ENCODE data around the gene MAN2A1. TPM values are rescaled to one million over a fixed set of nuclear protein-coding genes. Genes with fewer than 3 reads are reported as not detected.
"Not testable (repeated sequence)": the region's sequence is repeated elsewhere in the genome, so short reads cannot be mapped to it uniquely, and the experiment has no call there.

The MAN2A1 gene
- polyA plus RNA-seq, 1 donor from 2014 or later: 21.5 TPM

DNA sequence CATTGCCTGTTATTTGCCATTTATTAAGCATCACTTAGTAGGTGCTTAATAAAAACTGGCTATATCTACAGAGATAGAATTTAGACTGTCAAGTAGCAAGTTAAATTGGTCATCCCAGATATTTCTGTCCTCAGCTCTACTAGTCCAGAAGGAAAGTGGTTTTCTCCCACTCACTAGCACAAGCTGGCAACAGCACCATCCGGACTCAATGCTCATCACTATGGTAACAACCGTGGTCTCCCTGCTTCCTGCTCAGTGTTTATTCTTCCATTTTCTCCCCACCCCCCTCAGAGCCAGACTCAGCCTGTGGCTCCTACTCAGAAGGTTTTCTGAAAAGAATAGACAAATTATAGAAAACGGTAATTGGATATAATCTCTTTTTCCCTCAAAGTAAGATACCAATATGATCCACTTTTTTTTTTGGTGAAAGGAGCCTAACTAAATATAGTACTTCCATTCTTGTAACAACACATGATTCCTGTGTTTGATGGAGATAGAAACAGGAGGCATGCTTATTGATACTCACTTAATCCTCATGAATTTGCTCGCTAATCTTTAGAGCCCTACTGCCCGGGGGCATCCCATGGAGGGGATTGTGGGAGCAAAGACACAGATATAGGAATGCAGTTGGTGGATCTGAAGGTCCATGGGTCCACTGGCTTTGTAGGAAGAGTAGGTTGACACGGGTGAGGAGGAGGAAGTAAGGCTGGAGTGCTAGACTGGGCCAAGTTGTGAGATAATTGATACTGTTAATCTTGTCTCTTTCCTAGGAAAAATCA lies 191.4 kb downstream of the MAN2A1 start:
- H3K9me3 Mint-ChIP-seq: peaks cover 0 to 3% (median 0%) of the 10 kb centered on the region in 3 donors
- H3K4me3 Mint-ChIP-seq: no peak overlapping the region
- H3K4me1 Mint-ChIP-seq: no peaks in the 10 kb centered on the region
- no peaks in the 10 kb centered on the region for H3K27me3 Mint-ChIP-seq
- no peaks in the 10 kb centered on the region for H3K36me3 Mint-ChIP-seq
- H3K27ac Mint-ChIP-seq: no peak overlapping the region

DNA sequence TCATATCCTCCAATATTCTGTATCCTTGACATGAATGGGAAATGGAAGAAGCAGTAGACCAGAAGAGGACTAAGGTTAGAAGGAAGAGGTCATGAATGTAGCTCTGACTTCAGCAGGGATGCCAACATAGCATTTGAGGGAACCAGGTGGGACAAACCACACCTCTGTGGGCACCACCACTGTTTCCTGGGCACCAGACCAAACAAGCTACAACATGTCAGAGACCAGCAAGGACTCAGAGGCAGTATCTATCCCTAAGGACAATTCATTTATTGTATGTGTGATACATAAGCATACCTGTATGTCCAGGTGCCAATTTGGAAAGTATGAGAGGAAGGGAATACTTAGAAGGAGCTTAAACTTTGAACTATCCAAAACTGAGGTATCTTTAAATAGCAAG lies 192.8 kb downstream of the MAN2A1 start:
- Mint-ChIP-seq H3K27ac (no peak overlapping the region), H3K4me3 (no peak overlapping the region), H3K27me3 (no peaks in the 10 kb centered on the region), H3K9me3 (peaks cover 0 to 3% (median 0%) of the 10 kb centered on the region in 3 donors), H3K36me3 (no peaks in the 10 kb centered on the region), H3K4me1 (no peaks in the 10 kb centered on the region)

DNA sequence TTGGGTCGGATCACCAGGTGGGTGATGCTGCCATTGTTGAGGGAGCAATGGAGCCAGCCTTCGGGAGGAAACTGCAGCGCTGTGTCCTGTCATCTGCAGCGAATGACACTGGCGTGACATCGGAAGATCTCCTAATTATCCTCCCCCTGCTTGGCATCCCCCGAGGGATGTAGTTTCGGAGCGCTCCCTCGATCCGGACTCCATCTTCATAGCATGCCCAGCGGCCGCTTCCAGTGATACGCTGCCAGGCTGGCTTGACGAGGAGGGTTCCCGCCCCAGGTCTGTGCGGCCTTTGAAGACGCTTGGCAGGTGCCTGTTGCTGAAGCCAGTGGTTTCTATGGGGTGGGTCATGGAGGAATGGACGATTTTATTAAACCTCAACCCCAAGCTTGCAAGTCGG lies 194.9 kb downstream of the MAN2A1 start:
- Mint-ChIP-seq H3K9me3 (peaks cover 0 to 3% (median 0%) of the 10 kb centered on the region in 3 donors), H3K27me3 (no peaks in the 10 kb centered on the region), H3K27ac (no peak overlapping the region), H3K4me3 (no peak overlapping the region), H3K36me3 (no peaks in the 10 kb centered on the region), H3K4me1 (no peaks in the 10 kb centered on the region)

DNA sequence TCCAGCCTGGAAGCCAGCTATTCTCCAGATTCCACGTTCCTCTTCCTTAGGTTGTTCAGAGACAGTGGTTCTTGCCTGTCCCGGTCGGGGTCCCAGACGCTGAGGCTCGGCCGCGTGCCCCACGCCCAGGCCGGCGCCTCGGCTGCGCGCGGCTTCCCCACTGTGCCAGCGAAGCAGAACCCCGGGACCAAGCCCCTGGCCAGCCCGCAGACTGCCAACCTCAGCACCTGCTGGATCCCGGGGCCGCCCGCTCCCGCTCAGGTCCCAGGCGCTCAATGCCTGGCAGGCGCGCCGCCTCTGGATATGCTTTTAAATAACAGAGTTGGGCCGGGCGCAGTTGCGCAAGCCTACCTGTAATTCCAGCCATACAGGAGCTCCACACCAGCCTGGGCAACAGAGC lies 195.5 kb downstream of the MAN2A1 start:
- Mint-ChIP-seq H3K36me3 (no peaks in the 10 kb centered on the region), H3K27ac (no peak overlapping the region), H3K27me3 (no peaks in the 10 kb centered on the region), H3K4me1 (no peaks in the 10 kb centered on the region), H3K9me3 (peaks cover 0 to 3% (median 0%) of the 10 kb centered on the region in 3 donors), H3K4me3 (no peak overlapping the region)

DNA sequence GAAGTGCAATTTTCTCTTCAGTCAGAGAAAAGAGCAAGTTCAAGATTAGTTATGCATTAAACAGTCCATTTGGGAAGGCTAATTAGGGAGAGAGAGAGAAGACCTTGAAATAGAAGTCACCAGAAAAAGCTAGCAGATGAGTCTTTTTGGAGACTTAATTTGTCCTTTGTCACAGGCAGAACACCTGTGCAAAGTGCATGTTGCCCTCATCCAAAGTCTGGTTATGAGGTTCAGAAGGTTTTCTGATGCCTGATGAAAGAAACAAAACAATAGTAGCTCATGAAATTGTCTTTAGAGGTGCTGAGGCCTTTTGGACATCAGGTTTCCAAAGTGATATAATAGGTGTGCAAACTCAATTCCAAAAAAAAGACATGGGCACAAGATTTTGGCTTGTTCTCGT lies 199.3 kb downstream of the MAN2A1 start:
- H3K27ac Mint-ChIP-seq: no peak overlapping the region
- no peaks in the 10 kb centered on the region for H3K36me3 Mint-ChIP-seq
- no peak overlapping the region for H3K4me3 Mint-ChIP-seq
- peaks cover 0 to 5% (median 2%) of the 10 kb centered on the region in 3 donors for H3K9me3 Mint-ChIP-seq
- no peaks in the 10 kb centered on the region for H3K27me3 Mint-ChIP-seq
- no peaks in the 10 kb centered on the region for H3K4me1 Mint-ChIP-seq

DNA sequence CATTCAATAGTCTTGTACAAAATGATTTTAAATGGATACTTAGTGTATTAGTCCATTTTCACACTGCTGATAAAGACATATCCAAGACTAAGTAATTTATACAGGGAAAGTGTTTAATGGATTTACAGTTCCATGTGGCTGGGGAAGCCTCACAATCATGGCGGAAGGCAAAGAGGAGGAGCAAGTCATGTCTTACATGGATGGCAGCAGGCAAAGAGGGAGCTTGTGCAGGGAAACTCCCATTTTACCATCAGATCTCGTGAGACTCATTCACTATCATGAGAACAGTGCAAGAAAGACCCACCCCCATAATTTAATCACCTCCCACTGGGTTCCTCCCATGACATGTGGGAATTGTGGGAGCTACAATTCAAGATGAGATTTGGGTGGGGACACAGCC lies 203.5 kb downstream of the MAN2A1 start:
- not testable (repeated sequence) for H3K27me3 Mint-ChIP-seq, H3K9me3 Mint-ChIP-seq, H3K36me3 Mint-ChIP-seq, H3K27ac Mint-ChIP-seq, H3K4me1 Mint-ChIP-seq
- H3K4me3 Mint-ChIP-seq: peak overlapping the region in 1 of 4 donors; percentile 41

DNA sequence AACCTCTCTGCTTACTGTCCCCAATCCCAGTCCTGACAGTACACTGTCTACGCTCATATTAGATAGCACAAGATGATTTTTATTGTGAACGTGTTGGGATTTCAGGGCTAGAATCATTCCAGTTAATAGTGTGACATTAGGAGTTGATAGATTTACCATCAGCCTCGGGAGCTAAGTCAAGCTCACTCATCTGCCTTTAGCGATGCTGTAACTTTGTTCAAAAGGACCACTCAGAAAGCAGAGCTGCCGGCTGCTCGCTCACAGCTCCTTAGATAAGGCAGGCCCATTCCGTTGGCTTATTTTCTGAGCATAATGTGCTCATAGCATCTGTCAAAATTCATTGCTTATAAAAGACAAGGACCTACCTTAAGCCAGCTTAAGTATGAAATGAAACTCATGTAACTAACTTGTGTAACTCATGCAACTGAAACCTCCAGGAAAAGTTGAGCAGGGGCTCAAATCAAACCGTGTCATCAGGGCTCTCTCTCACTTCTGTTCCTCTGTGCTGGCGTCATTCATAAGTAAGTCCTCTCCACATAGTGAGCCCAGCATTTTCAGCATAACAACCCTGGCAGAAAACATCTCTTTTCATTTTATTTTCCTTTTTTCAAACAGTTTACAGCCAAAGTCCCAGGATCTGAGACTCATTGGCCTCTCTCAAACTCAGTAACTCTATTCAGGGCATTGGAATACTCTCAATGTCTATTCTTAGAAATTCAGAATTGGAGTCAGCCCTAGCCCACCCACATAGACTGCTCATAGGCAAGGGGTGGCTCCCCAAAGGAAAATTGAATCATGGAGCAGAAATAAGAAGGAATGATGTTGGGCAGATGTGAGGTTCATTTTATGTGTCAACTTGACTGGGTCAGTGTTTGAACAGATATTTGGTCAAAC lies 208.8 kb downstream of the MAN2A1 start:
- Mint-ChIP-seq H3K4me1 (no peaks in the 10 kb centered on the region), H3K36me3 (no peaks in the 10 kb centered on the region), H3K9me3 (no peaks in the 10 kb centered on the region), H3K27me3 (peaks cover 8% of the 10 kb centered on the region), H3K27ac (no peak overlapping the region), H3K4me3 (no peak overlapping the region)

DNA sequence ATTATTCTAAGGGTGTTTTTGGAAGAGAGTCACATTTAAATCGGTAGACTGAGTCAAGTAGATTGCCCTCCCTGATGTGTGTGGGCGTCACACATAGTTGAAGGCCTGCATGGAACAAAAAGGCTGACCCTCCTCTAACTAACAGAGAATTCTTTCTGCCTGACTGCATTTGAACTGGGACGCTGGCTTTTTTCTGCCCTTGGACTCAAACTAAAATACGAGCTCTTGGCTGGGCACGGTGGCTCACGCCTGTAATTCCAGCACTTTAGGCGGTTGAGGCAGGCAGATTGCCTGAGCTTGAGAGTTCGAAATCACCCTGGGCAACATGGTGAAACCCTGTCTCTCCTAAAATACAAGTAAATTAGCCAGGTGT lies 209.4 kb downstream of the MAN2A1 start:
- Mint-ChIP-seq H3K27me3 (peaks cover 10% of the 10 kb centered on the region), H3K4me1 (no peaks in the 10 kb centered on the region), H3K9me3 (no peaks in the 10 kb centered on the region), H3K4me3 (no peak overlapping the region), H3K36me3 (no peaks in the 10 kb centered on the region), H3K27ac (no peak overlapping the region)

DNA sequence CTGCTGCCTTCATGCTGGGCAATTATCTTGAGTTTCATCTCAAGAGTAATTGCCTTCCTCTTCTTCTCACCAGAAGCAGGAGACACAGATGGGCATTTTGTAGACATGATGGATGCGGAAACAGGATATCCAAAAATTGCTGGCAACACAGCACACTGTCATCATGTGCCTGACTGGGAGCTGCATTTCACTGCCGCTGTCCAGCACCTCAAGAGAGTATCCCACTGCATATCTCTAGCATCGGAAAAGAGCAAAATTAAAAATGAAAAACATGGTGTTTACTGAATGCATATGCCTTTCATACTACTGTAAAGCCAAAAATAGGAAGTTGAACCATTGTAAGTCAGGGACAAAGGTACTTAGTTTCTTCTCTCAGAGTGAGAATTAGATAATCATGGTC lies 210.7 kb downstream of the MAN2A1 start:
- H3K27ac Mint-ChIP-seq: no peak overlapping the region
- no peaks in the 10 kb centered on the region for H3K36me3 Mint-ChIP-seq
- no peaks in the 10 kb centered on the region for H3K4me1 Mint-ChIP-seq
- H3K4me3 Mint-ChIP-seq: no peak overlapping the region
- H3K9me3 Mint-ChIP-seq: no peaks in the 10 kb centered on the region
- peaks cover 9% of the 10 kb centered on the region for H3K27me3 Mint-ChIP-seq

DNA sequence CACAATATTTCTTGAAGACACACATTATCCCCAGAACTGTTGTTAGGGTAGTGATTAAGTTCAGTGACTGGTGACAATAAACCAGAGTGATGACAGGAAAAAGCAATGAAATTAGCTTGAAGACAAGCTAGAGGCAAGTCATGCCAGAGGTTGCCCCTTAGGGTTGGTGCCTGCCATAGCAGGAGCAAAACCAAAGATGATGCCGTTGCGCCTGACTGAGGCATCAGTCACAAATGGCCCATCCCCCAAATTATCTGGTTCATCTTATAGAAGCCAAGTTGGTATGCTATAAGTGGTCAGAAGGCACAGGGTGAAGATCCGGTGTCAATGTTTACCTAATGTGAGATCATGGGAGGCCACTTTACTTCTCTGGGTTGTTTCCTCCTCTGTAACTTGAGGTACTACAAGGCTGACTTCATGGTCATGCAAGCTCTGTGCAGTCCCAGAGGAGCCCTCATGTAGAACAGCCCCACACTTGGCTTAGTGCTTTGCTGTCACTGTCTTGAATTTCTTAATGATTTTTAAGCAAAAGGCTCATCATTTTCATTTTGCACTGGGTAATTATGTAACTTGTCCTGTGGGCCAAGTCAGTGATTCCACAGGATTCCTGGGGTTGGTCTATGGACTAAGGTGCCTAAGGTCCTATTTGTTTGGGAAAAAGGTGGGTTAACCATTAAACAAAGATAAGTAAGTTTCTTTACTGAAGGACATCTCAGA lies 211.3 kb downstream of the MAN2A1 start:
- no peaks in the 10 kb centered on the region for H3K4me1 Mint-ChIP-seq
- H3K4me3 Mint-ChIP-seq: no peak overlapping the region
- H3K9me3 Mint-ChIP-seq: no peaks in the 10 kb centered on the region
- no peaks in the 10 kb centered on the region for H3K36me3 Mint-ChIP-seq
- peaks cover 6% of the 10 kb centered on the region for H3K27me3 Mint-ChIP-seq
- no peak overlapping the region for H3K27ac Mint-ChIP-seq

DNA sequence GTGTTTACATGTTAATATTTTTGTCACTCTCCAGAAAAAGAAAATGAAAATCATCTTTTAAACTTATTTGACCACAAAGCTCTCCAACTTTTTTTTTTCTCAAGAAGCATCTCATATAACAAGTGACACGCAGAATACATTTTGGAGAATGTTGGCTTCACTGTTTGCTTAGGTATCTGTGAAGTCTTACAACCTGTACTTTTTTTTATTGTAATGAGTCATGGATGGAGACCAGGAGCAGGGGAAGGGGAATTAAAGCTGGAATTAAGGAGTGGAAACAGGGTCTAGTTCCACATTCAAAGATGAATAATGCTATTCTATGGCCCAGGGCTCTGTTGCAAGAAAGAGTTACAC lies 211.9 kb downstream of the MAN2A1 start:
- Mint-ChIP-seq H3K36me3 (no peaks in the 10 kb centered on the region), H3K4me1 (no peaks in the 10 kb centered on the region), H3K4me3 (no peak overlapping the region), H3K27me3 (peaks cover 6% of the 10 kb centered on the region), H3K27ac (no peak overlapping the region), H3K9me3 (no peaks in the 10 kb centered on the region)

DNA sequence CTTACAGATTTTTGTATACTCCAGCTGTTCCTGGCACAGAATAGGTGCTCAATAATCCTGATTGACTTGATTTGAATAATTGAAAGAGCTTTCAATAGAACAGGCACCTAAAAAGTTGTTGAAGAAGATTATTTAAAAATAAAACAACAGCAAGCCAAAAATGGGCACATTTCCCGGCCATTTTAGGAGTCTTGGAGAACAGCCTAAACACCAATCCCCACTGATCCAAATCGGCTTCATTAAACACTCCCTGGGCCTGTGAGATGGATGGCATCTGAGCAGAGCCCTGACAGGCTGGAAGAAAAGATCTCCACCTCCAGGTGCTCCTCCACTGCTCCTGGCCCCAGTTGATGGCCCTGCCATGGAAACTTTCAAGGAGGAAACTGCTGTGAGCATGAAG lies 213.3 kb downstream of the MAN2A1 start:
- Mint-ChIP-seq H3K9me3 (no peaks in the 10 kb centered on the region), H3K4me3 (no peak overlapping the region), H3K36me3 (peaks cover 3% of the 10 kb centered on the region), H3K27me3 (peaks cover 6% of the 10 kb centered on the region), H3K4me1 (no peaks in the 10 kb centered on the region), H3K27ac (no peak overlapping the region)

DNA sequence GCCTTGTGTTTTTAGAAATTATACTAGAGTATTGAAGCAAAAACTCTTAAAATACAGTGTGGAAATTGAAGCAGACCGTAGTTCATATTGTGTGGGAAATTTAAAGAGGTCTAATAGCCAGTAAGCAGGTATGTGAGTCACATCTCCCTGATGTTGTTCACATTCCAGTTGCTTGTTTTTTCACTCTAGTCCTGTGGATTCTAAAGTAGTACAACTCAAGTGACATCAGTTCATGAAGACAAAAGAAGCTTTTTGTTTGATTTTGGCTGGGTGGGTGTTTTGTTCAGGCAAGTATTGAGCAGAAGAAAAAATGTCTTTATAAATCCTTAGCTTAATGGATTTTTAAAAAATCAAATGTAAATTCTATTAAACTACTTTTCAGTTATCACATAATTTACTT lies 216.2 kb downstream of the MAN2A1 start:
- peaks cover 3% of the 10 kb centered on the region for H3K27me3 Mint-ChIP-seq
- no peak overlapping the region for H3K4me3 Mint-ChIP-seq
- no peaks in the 10 kb centered on the region for H3K4me1 Mint-ChIP-seq
- H3K36me3 Mint-ChIP-seq: peaks cover 3% of the 10 kb centered on the region
- H3K9me3 Mint-ChIP-seq: no peaks in the 10 kb centered on the region
- H3K27ac Mint-ChIP-seq: no peak overlapping the region

DNA sequence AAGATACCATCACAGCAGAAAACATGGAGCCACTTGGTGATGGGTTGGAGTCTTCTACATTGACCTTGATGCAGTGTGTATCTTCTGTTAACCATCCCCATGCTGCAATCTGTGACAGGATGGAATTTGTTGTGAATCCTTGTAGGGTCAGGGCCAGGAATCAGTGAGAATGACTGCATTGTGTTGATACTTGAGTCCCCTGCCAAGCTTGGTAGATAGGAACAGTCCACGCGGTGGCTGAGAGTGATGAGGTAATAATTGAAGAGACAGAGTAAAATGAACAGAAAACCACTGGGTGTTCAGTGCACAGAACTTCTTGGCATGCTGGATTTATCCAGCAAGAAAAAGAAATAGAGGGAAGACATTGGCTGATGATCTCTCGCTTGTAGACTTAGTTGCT lies 217.5 kb downstream of the MAN2A1 start:
- H3K36me3 Mint-ChIP-seq: peaks cover 3% of the 10 kb centered on the region
- H3K27me3 Mint-ChIP-seq: peaks cover 3% of the 10 kb centered on the region
- H3K27ac Mint-ChIP-seq: no peak overlapping the region
- H3K4me1 Mint-ChIP-seq: no peaks in the 10 kb centered on the region
- no peak overlapping the region for H3K4me3 Mint-ChIP-seq
- H3K9me3 Mint-ChIP-seq: no peaks in the 10 kb centered on the region

DNA sequence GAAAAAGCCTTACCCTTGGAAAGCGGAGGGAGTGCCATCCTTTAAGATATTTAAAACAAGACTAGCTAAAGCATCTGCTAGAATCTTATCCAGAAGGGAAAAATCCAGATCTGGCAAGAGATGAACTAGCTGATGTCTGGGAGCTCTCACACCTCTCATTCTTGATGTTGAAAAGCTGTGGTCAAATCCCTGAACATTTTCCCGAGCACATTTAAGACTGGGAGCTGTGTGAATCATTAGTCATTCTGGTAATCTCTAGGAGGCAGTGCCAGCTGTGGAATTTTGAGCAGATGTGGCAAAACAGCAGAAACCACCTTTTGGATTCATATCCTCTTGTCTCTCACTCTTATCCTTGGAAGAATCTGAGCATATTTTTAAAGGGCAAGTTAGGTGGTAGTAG lies 218.0 kb downstream of the MAN2A1 start:
- Mint-ChIP-seq H3K9me3 (no peaks in the 10 kb centered on the region), H3K27ac (no peak overlapping the region), H3K36me3 (peaks cover 3% of the 10 kb centered on the region), H3K4me1 (no peaks in the 10 kb centered on the region), H3K27me3 (peaks cover 3% of the 10 kb centered on the region), H3K4me3 (no peak overlapping the region)

Data from IgD-negative memory B cell (primary cell).